HG02943 (cell line): Measurements from ENCODE around the gene MAS1L.
"Not testable (repeated sequence)": the region's sequence is repeated elsewhere in the genome, so short reads cannot be mapped to it uniquely, and the experiment has no call there.

Experiments
- ATAC-seq: cut with Tn5 transposase; IDR thresholded peaks from one replicate; pipeline ENCODE4 v1.9.1; 2021; ENCODE audit warnings: mild to moderate bottlenecking, low read depth, moderate library complexity; ENCODE audit not compliant: unreplicated experiment

The MAS1L gene

DNA sequence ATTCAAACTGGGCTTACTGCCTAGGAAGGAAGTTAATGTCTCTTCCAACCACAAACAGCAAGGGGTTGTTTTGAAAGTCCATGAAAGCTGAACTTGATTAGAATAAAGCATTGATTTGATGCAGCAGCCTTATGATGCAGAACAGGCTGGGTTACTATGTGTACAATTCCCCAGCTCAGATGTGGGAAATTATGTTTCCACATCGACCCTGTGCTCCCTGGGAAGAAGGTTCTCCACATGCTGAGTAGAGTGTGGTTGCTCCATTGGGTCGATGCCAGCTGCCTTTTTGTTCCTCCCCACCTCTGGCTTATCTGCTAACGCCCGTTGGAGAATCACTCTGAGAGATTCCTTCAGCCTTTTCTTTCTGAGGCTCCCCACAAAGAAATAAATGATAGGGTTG lies 1.2 kb downstream of the MAS1L start:
- ATAC-seq, result no peak

DNA sequence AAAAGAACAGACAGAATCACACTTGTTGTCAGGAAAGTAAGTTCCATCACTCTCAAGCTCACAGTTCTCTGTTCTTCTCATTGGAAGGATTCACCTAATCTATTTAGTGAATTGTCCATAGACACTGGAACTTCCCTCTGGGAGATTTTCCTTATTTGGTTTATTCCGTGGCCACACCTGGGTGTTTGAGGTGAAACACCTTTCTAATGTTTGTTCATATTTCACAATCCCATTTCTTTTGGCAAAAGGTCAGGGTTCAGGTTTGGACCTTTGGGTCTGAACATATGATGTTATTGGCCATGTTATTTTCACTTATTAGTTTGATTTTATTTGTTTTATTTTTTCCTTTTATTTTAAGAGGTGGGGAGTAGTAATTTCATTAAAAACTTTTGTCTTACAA lies 4.0 kb downstream of the MAS1L start:
- no peak for ATAC-seq

DNA sequence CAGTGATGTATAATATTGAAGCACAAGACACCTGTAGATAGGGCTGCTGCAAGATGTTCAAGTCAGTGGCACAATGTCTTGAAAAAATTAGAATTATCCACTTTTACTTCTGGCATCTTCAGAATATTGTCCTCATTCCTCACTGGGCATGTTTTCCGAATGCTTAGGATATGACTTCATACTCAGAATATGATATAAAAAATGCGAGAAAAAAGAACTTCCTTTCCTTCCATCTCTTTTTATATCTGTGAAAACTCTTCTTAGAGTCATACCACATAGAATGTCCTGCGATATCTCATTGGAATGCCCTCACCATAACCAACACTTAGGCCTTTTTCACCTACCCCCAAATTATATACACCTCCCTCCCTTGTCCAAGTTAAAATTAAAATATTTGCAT lies 4.6 kb downstream of the MAS1L start:
- no peak for ATAC-seq

DNA sequence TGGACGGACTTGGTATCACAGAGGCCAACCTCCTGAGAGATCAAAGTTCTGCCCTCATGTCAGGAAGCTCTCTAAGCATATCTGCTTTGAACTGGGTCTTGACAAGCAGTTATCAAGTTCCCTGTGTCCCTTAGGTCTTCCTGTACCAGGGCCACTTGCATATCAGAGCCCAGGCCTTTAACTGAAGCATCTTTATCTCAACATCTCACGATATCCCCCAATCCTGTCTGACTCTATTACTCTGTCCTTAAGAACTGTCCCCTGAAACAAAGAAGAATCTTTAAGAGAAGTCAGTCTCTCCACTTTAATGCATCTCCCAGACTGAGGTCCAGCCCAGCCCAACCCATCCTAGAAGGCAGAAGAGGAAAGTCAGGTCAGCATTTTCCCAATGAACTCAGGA lies 8.2 kb downstream of the MAS1L start:
- ATAC-seq, result no peak

DNA sequence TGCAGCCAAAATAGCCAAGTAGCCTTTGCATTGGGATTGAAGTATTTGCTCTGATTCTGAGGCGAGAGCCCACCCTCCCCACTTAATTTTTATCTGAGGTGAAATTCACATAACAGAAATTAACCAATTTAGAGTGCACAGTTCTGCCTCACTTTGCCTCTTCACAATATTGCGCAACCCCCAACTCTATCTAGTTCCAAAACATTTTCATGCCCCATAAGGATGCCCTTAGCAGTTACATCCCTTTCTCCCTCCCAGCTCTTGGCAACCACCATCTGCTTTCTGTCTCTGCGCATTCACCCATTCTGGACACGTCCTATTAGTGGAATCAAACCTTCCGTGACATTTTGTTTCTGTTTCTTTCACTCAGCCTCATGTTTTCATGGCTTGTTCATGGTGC lies 9.0 kb downstream of the MAS1L start:
- ATAC-seq, result no peak

DNA sequence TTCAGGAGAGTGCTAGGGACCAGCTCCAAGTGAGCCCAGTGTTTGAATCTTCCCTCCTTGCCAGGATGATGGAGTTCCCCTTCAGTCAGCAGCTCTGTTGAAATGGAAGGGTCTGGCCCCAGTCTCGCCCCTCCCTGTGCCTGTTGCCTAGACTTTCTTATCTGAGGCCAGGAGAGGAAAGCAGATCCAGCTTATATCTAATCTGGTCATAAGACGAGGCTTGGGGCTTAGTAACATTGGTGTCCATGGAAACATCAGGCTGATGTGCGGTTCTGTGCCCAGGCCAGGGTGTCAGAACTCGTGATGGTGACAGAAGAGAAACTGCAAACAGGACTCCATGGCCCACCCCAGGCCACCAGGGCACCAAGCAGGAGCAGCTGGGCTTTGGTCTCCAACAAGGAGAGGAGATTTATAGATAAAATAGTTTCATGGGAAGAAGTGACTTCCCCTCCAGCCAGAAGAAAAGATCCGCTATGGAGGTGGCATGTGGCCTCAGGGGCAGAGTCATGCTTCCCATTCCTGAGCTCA lies 9.8 kb downstream of the MAS1L start:
- no peak for ATAC-seq

DNA sequence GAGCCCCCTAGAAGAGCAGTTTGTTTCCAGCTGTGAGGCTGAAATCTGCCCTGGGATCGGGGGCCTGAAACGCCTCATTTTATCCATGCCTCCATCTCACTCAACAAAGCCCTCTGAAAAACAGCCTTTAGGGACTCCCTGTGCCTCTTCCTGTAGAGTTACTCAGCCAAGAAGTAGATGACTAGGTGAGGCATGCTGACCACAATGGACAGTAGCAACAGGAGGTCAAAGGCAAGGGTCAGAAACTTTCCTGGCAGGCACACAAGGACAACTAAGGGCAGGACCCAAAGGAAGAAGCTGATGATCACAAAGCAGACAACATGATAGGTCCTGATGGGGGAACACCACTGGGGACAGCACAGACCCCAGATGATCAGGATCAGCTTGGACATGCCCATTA lies 12.8 kb downstream of the MAS1L start:
- no peak for ATAC-seq

DNA sequence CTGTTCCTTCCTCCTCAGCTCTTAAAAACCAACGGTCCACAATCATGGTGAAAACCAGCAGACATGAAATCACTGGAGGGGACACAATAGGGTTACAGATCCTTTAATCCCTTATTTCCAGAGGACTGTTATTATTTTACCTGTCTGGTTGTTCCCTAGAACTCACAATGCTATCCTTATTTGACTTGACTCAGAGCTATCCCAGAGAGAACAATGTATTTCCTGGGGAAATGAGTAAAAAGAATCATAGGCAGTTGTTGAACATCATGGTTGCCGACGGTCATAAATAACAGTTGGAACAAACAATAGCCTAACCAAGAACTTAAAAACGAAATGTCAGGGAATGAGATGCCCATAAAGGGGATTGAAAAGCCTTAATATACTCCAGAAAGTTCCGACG lies 21.5 kb downstream of the MAS1L start:
- no peak for ATAC-seq

DNA sequence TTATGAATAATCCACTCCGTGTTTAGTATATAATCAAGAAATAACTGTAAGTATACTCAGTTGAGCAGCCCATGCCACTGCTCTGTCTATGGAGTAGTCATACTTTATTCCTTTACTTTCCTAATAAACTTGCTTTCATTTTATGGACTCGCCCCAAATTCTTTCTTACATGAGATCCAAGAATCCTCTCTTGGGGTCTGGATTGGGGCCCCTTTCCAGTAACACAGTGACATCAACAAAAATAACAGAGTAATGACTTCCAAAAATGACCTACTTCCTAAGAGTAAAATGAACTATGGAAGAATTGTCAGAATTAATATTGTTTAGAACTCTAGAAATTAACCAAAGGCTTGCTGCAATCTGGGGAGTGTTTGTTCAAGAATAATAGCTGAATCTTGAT lies 22.0 kb downstream of the MAS1L start:
- ATAC-seq, result no peak

DNA sequence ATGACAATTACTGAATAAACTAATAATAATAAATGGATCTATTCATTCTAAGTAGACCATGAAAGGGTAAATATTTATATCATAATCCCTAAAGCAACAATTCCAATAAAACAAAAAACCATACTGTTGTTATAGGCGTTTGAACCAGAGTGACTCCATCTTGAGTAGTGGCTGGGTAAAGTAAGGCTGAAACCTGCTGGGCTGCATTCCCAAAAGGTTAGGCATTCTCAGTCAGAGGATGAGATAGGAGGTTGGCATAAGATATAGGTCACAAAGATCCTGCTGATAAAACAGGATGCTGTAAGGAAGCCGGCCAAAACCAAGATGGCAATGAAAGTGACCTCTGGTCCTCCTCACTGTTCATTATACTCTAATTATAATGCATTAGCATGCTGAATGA lies 22.5 kb downstream of the MAS1L start:
- ATAC-seq, result no peak

DNA sequence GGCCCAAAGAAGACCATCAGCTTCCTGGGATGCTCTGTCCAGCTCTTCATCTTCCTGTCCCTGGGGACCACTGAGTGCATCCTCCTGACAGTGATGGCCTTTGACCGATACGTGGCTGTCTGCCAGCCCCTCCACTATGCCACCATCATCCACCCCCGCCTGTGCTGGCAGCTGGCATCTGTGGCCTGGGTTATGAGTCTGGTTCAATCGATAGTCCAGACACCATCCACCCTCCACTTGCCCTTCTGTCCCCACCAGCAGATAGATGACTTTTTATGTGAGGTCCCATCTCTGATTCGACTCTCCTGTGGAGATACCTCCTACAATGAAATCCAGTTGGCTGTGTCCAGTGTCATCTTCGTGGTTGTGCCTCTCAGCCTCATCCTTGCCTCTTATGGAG lies 25.7 kb downstream of the MAS1L start:
- ATAC-seq, result no peak

DNA sequence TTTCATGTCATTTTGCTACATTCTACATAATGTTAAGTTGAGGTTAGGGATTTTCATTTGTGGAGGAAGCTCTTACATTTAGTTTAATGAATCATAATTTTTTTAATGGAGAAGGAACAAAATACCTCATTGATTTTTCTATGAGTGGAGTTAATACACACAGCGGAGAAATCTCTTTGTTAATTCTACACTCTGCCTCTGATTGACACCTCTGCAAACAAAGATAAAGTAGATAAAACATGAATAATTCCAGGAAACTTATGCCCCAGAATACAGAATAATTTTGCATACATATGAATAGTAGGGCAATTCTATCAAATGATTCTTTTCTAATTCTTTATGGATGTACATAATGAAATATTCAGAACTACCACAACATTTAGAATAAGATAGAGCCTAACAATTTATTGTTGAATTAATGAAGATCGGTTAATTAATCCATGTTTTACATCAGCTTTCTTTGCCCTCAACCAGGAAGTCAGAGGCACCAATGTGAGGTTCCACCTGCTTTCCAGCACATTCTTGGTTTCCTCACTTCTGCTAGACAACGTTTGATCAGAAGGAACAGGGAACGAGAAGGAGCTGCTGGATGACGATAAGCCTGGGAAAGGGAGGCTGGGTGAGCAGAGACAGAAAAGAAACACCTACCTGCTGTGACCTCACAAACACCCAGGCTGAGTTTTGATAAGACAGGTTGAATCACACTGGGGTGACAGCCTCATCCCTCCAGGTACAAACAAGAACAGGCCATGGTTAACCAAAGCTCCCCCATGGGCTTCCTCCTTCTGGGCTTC lies 26.5 kb downstream of the MAS1L start:
- ATAC-seq, result no peak

DNA sequence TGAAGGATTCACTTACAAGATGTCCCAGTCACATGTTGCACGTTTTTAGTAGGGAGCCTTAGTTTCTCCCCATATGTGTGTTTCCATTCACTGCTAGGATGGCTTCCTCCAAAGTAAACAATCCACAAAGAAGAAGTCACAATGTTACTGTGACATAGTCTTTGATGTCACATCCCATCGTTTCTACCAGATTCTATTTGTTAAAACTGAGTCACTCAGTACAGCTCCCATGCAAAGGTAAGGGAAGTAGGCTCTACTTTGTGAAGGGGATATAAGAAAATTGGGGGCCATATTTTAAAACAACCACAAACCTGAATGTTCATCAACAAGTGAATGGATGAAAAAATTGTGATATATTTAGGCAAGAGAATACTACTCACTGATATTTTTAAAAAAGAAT lies 30.8 kb downstream of the MAS1L start, which contains the start of the genes OR11A1 and OR2H1:
TSS of gene OR11A1 (minus strand) at position 101 of the 400 bp plus-strand sequence. CDS start 29,430 bp downstream, outside the sequence.
TSS of gene OR2H1 (plus strand) at position 185 of the 400 bp plus-strand sequence. CDS start 4,615 bp downstream, outside the sequence.
- no peak for ATAC-seq

DNA sequence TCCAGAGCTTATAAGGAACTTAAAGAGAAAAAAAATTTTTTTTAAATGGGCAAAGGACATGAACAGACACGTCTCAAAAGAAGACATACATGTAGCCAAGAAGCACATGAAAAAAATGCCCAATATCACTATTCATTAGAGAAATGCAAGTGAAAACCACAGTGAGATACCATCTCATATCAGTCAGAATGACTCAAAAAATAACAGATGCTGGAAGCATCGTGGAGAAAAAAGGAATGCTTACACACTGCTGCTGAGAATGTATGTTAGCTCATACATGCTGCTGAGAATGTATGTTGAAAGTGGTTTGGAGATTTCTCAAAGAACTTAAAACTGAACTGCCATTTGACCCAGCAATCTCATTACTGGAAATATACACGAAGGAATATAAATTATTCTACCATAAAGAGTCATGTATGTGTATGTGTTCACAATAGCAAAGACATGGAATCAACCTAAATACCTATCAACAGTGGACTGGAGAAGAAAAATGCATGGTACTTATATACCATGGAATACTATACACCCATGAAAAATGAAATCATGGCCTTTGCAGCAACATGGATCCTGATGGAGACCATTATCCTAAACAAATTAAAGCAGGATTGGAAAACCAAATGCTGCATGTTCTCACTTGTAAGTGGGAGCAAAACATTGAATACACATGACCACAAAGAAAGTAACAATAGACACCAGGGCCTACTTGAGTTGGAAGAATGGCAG lies 36.1 kb downstream of the MAS1L start:
- no peak for ATAC-seq

DNA sequence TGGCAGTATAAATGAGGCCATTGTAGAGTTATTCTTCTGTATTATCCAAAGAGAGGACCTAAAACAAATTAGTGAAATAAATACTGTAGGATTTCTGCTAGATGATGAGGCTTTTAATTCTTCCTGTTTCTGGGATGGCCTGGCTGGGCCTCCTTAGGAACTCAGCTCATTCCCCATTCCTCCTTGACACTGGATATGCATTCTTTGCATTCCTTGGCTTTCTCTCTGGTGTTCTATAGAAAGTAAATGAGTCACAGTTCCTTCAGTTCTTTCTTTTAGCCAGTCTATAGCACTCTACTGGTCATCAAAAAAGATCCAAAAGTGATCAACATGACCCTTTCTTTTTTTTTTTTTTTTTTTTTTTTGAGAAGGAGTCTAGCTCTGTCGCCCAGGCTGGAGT lies 40.1 kb downstream of the MAS1L start:
- ATAC-seq, result no peak

DNA sequence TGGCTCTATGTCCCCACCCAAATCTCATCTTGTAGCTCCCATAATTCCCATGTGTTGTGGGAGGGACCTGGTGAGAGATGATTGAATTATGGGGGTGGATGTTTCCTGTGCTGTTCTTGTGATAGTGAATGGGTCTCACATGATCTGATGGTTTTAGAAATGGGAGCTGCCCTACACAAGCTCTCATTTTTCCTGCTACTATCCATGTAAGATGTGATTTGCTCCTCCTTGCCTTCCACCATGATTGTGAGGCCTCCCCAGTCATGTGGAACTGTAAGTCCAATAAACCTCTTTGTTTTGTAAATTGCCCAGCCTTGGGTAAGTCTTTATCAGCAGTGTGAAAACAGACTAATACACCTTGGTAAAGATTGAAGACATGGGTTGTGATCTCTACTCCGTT lies 43.7 kb downstream of the MAS1L start:
- not testable (repeated sequence) for ATAC-seq

DNA sequence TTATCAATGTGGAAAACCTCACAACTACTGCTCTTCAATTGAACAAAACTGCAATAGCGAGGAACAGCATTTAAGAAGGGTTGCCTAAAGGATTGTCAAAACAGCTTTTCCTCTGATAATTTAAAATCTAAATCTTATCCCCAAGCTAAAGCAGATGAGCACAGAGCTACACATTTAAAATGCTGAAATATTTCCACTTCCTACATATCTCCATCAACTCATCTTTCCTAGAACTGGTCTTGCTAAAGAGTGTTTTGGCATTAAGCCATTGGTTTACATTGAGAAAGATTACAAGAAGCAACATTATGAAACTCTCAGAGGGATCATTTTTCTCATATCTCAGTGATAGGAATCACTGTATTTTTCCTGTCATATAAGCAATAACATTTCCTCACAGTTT lies 45.0 kb downstream of the MAS1L start:
- no peak for ATAC-seq

DNA sequence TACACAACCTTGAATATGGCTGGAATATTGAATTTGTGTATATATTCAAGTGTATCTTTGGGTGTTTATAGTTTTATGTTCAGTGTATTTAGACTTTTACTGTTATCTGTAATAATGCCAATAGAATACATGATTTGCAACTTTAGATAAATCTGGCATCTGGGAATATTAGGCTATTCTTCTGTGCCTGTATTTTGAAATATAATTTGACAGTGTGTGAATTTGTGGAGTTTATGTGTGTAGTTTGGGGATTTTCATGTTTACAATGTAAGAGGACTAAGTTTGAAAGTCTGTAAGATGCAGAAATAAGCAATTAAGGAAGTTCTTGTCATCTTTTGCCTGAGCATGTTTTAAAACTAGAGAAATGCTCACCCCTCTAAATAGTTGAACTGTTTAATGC lies 48.8 kb downstream of the MAS1L start, which contains the start of gene OR10C1:
TSS of gene OR10C1 (plus strand) at position 301 of the 400 bp plus-strand sequence. CDS start 710 bp downstream, outside the sequence.
- ATAC-seq, result no peak

DNA sequence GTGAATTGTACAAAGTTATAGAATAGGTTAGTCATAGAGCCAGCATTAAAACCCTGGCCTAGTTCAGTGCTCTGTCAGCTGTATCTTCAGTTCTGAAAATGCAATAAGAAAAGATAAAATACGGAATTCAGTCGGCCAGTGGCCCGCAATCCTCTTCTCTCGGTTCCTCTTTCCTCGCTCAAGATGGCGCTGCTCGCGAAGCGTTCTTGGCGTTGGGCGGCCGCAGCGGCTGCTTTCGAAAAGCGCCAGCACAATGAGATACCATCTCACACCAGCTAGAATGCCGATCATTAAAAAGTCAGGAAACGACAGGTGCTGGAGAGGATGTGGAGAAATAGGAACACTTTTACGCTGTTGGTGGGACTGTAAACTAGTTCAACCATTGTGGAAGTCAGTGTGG lies 51.0 kb downstream of the MAS1L start:
- ATAC-seq, result not testable (repeated sequence)
